ENCODE measurements around the gene TPK1.
"Not testable (repeated sequence)": the region's sequence is repeated elsewhere in the genome, so short reads cannot be mapped to it uniquely, and the experiment has no call there.

Gene TPK1

DNA sequence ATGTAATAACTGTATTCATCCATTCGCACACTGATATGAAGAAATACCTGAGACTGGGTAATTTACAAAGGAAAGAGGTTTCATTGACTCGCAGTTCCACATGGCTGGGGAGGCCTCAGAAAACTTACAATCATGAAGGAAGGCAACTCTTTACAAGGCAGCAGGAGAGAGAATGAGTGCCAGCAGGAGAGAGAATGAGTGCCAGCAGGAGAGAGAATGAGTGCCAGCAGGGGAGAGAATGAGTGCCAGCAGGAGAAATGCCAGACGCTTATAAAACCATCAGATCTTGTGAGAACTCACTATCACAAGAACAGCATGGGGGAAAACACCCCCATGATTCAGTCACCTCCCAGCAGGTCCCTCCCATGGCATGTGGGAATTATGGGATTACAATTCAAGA lies 58.0 kb downstream of the TPK1 start:
- H3K9me3 ChIP-seq (ENCODE audit: control insufficient read depth, insufficient read depth, low read depth, low read length); H3K36me3 ChIP-seq (ENCODE audit: control insufficient read depth in 2 of 2, insufficient read depth in 1 of 2, low read length in 2 of 2); H3K4me1 ChIP-seq (ENCODE audit: control insufficient read depth, insufficient read depth, low read length); H3K27ac ChIP-seq (ENCODE audit: extremely low read depth, low read depth, low read length); POLR2A ChIA-PET; H3K4me3 ChIP-seq (ENCODE audit: low read depth, low read length): not testable (repeated sequence)
- peak; percentile 63 for TF ChIP-seq ZIC2 (tag by site-specific recombination; IDR thresholded peaks at IDR 0.05)
- CTCF ChIA-PET, result interaction anchor here (0.6 kb wide), 1 partner anchor 30 kb away, joined by 3 read pairs; no protein-coding TSS in a partner anchor

DNA sequence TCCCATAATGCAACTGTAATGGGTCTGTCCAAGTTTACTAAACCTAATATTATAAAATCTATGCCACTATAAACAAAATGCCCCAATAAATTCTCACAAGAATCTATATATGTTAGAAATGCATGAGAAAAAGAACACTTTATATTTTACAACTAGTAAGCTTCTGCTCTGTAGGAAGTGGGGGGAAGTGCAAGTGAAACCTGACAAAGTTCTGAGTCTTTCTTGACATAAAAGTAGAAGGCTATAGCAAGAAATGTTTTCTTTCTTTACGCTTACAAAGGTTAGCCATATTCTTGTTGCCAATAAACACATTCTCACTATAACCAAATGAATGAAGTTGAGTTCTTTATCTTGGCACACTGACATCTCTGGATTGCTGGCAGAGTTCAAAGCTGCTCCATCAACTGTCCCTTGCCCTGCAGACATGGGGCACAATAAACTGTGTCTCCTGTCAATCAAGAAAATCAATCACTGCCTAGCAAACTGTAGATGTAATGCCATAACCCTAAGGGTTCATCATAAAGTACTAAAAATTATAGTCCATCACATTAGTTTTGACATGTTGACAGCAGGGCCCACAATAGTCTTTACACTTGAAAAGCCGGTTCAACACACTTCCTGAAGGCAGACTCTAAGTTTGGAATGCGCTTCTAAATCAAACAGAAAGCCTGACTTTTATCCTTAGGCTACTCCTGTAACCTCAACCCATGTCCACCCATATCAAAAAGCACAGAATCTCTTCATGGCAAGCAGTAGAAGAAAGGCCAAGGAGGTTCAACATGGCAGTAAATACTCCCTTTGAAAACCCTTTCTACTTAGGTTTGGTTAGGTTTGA lies 58.6 kb downstream of the TPK1 start:
- H3K9me3 ChIP-seq (ENCODE audit: control insufficient read depth, insufficient read depth, low read depth, low read length), result no peaks in the 10 kb centered on the region
- no peak for TF ChIP-seq ZNF501 (tag by site-specific recombination; IDR thresholded peaks at IDR 0.05)
- no peak for TF ChIP-seq ZNF341 (tag by site-specific recombination; IDR thresholded peaks at IDR 0.05; ENCODE audit: low read depth)
- TF ChIP-seq, protein P1, sequence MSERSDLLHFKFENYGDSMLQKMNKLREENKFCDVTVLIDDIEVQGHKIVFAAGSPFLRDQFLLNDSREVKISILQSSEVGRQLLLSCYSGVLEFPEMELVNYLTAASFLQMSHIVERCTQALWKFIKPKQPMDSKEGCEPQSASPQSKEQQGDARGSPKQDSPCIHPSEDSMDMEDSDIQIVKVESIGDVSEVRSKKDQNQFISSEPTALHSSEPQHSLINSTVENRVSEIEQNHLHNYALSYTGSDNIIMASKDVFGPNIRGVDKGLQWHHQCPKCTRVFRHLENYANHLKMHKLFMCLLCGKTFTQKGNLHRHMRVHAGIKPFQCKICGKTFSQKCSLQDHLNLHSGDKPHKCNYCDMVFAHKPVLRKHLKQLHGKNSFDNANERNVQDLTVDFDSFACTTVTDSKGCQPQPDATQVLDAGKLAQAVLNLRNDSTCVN (tag by site-specific recombination; optimal IDR thresholded peaks at IDR 0.05), result no peak
- TF ChIP-seq ZFP37 (tag by site-specific recombination; IDR thresholded peaks at IDR 0.05), result no peak
- TF ChIP-seq ZNF610 (tag by site-specific recombination; IDR thresholded peaks at IDR 0.05; ENCODE audit: borderline replicate concordance), result no peak
- no peak for TF ChIP-seq ZSCAN30 (tag by site-specific recombination; IDR thresholded peaks at IDR 0.05)
- TF ChIP-seq, protein P2, sequence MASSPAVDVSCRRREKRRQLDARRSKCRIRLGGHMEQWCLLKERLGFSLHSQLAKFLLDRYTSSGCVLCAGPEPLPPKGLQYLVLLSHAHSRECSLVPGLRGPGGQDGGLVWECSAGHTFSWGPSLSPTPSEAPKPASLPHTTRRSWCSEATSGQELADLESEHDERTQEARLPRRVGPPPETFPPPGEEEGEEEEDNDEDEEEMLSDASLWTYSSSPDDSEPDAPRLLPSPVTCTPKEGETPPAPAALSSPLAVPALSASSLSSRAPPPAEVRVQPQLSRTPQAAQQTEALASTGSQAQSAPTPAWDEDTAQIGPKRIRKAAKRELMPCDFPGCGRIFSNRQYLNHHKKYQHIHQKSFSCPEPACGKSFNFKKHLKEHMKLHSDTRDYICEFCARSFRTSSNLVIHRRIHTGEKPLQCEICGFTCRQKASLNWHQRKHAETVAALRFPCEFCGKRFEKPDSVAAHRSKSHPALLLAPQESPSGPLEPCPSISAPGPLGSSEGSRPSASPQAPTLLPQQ (tag by site-specific recombination; IDR thresholded peaks at IDR 0.05), result no peak
- TF ChIP-seq MYNN (tag by site-specific recombination; IDR thresholded peaks at IDR 0.05; ENCODE audit: borderline replicate concordance), result no peak
- no peak for TF ChIP-seq MZF1 (tag by site-specific recombination; IDR thresholded peaks at IDR 0.05; ENCODE audit: borderline replicate concordance)
- CTCF ChIA-PET, result no interaction called here
- no peaks in the 10 kb centered on the region for H3K4me1 ChIP-seq (ENCODE audit: control insufficient read depth, insufficient read depth, low read length)
- no peak overlapping the region for H3K4me3 ChIP-seq (ENCODE audit: low read depth, low read length)
- H3K36me3 ChIP-seq (ENCODE audit: control insufficient read depth in 2 of 2, insufficient read depth in 1 of 2, low read length in 2 of 2), result no peaks in the 10 kb centered on the region
- POLR2A ChIA-PET, result no interaction called here
- no peak overlapping the region for H3K27ac ChIP-seq (ENCODE audit: extremely low read depth, low read depth, low read length)

DNA sequence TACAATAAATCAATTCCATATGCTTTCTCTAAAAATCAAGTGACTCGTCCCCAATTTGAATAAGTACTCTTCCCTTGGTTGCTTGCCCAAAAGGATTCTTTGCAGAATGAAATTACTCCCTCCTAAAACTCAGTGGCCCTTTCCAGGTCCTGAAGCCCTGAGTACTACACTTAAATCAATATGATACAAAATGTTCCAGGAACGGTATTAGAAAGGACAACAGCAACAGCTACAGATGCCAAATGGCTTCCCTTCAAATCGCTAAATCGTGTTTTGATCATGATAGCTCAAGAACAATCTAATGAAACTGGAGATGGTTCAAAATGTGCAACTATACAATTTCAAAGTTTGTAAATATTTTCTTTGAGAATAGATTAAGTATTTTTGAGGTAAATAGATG lies 59.4 kb downstream of the TPK1 start:
- POLR2A ChIA-PET, result no interaction called here
- Histone ChIP-seq H3K36me3 (ENCODE audit: control insufficient read depth in 2 of 2, insufficient read depth in 1 of 2, low read length in 2 of 2) (no peaks in the 10 kb centered on the region), H3K4me1 (ENCODE audit: control insufficient read depth, insufficient read depth, low read length) (no peaks in the 10 kb centered on the region), H3K27ac (ENCODE audit: extremely low read depth, low read depth, low read length) (no peak overlapping the region), H3K9me3 (ENCODE audit: control insufficient read depth, insufficient read depth, low read depth, low read length) (no peaks in the 10 kb centered on the region), H3K4me3 (ENCODE audit: low read depth, low read length) (no peak overlapping the region)
- CTCF ChIA-PET, result no interaction called here
- TF ChIP-seq, protein P3, sequence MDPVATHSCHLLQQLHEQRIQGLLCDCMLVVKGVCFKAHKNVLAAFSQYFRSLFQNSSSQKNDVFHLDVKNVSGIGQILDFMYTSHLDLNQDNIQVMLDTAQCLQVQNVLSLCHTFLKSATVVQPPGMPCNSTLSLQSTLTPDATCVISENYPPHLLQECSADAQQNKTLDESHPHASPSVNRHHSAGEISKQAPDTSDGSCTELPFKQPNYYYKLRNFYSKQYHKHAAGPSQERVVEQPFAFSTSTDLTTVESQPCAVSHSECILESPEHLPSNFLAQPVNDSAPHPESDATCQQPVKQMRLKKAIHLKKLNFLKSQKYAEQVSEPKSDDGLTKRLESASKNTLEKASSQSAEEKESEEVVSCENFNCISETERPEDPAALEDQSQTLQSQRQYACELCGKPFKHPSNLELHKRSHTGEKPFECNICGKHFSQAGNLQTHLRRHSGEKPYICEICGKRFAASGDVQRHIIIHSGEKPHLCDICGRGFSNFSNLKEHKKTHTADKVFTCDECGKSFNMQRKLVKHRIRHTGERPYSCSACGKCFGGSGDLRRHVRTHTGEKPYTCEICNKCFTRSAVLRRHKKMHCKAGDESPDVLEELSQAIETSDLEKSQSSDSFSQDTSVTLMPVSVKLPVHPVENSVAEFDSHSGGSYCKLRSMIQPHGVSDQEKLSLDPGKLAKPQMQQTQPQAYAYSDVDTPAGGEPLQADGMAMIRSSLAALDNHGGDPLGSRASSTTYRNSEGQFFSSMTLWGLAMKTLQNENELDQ (tag by site-specific recombination; IDR thresholded peaks at IDR 0.05; ENCODE audit: low read depth), result no peak
- TF ChIP-seq KLF7 (tag by site-specific recombination; IDR thresholded peaks at IDR 0.05; ENCODE audit: borderline replicate concordance), result no peak

DNA sequence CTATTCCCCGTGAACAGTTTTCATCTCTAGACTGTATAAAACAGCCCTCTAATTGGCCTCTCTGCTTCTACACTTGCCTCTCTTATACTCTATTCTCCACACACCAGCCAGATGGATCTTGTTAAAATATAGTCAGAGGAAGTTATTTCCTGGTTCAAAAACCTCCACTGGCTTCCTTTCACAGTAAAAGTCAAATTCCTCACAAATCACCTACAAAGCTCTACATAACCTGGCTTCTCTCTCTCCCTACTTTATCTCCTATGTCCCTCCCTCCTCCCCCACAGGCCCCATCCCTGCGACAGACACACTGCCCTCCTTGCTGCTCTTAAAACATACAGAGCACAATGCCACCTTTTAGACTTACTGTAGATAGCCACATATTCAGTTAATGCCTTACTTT lies 60.1 kb downstream of the TPK1 start:
- POLR2A ChIA-PET, result no interaction called here
- no peak for TF ChIP-seq ZNF426 (tag by site-specific recombination; IDR thresholded peaks at IDR 0.05)
- TF ChIP-seq, protein P4, sequence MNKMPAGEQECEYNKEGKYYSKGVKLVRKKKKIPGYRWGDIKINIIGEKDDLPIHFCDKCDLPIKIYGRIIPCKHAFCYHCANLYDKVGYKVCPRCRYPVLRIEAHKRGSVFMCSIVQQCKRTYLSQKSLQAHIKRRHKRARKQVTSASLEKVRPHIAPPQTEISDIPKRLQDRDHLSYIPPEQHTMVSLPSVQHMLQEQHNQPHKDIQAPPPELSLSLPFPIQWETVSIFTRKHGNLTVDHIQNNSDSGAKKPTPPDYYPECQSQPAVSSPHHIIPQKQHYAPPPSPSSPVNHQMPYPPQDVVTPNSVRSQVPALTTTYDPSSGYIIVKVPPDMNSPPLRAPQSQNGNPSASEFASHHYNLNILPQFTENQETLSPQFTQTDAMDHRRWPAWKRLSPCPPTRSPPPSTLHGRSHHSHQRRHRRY (tag by site-specific recombination; IDR thresholded peaks at IDR 0.05), result no peak
- TF ChIP-seq ZNF561 (tag by site-specific recombination; IDR thresholded peaks at IDR 0.05; ENCODE audit: borderline replicate concordance), result no peak
- TF ChIP-seq ZNF747 (tag by site-specific recombination; IDR thresholded peaks at IDR 0.05), result no peak
- TF ChIP-seq ZNF266 (tag by site-specific recombination; IDR thresholded peaks at IDR 0.05; ENCODE audit: low read depth), result no peak
- TF ChIP-seq ZNF521 (tag by site-specific recombination; IDR thresholded peaks at IDR 0.05), result no peak

More for the DNA sequence above, 60.1 kb downstream of the TPK1 start:
- Histone ChIP-seq H3K4me1 (ENCODE audit: control insufficient read depth, insufficient read depth, low read length) (no peaks in the 10 kb centered on the region), H3K27ac (ENCODE audit: extremely low read depth, low read depth, low read length) (no peak overlapping the region), H3K9me3 (ENCODE audit: control insufficient read depth, insufficient read depth, low read depth, low read length) (no peaks in the 10 kb centered on the region), H3K4me3 (ENCODE audit: low read depth, low read length) (no peak overlapping the region), H3K36me3 (ENCODE audit: control insufficient read depth in 2 of 2, insufficient read depth in 1 of 2, low read length in 2 of 2) (no peaks in the 10 kb centered on the region)
- CTCF ChIA-PET, result no interaction called here

Data from HEK293 (cell line).